ENCODE data around the gene UBE2D2. TPM values are rescaled to one million over a fixed set of nuclear protein-coding genes. Genes with fewer than 3 reads are reported as not detected.

UBE2D2 gene
- total RNA-seq, 4 donors from 2014 or later: 86.9 to 104 (median 91.5) TPM

DNA sequence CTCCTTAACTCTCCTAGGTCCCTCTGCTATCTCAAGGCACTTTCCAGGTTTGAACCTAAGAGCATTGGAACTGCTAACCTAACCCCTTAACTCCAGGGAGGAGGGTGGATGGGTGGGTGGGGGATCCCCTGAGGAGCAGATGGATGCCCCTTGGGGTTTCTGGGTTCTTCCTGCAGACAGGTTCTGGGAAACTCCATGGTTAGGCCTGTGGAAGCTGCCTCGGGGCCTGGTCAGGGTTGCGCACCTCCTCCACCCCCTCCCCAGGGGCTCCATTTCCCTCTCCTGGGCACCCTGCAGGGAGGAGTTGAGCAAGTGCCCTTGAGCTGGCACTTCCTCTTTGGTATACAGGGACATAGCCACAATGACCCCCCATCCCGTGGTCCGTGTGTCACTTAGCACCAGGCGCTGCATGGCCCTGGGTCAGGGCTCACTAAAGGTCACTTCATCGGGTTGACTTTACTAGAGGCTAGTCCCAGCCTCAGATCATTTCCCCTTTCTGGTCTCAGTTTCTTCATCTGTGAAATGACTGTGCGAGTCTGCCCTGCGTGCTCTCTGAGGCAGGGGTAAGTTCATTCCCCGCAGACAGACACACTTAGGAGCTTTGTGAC lies 103.1 kb downstream of the UBE2D2 start:
- no peak for DNase-seq (ENCODE audit: extremely low spot score)
- no peaks in the 10 kb centered on the region for H3K36me3 ChIP-seq
- intact Hi-C loops (cut with DNase I): no loop called here
- H3K27me3 ChIP-seq: peaks cover 0 to 5% (median 0%) of the 10 kb centered on the region in 4 donors
- 63% methylated on average over 6 of the region's 9 CpGs for WGBS
- H3K4me1 ChIP-seq: peaks cover 84 to 98% (median 93%) of the 10 kb centered on the region in 4 donors
- H3K27ac ChIP-seq (replicated peaks in 1 of 4): peak overlapping the region; percentile 91 to 95 (median 94)
- no peak for TF ChIP-seq EP300 (IDR thresholded peaks at IDR 0.05)
- TF ChIP-seq, protein P1, sequence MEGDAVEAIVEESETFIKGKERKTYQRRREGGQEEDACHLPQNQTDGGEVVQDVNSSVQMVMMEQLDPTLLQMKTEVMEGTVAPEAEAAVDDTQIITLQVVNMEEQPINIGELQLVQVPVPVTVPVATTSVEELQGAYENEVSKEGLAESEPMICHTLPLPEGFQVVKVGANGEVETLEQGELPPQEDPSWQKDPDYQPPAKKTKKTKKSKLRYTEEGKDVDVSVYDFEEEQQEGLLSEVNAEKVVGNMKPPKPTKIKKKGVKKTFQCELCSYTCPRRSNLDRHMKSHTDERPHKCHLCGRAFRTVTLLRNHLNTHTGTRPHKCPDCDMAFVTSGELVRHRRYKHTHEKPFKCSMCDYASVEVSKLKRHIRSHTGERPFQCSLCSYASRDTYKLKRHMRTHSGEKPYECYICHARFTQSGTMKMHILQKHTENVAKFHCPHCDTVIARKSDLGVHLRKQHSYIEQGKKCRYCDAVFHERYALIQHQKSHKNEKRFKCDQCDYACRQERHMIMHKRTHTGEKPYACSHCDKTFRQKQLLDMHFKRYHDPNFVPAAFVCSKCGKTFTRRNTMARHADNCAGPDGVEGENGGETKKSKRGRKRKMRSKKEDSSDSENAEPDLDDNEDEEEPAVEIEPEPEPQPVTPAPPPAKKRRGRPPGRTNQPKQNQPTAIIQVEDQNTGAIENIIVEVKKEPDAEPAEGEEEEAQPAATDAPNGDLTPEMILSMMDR (IDR thresholded peaks at IDR 0.05): no peak
- no peak for TF ChIP-seq POLR2A (IDR thresholded peaks at IDR 0.05; ENCODE audit: low read depth)
- no peak for TF ChIP-seq POLR2AphosphoS5 (IDR thresholded peaks at IDR 0.05)
- H3K4me3 ChIP-seq: no peak overlapping the region
- H3K9me3 ChIP-seq: no peaks in the 10 kb centered on the region

- Histone ChIP-seq H3K4me3 (no peak overlapping the region), H3K36me3 (no peaks in the 10 kb centered on the region), H3K27ac (replicated peaks in 1 of 4) (peak overlapping the region; percentile 91 to 95 (median 94)), H3K9me3 (no peaks in the 10 kb centered on the region), H3K27me3 (peaks cover 0 to 5% (median 0%) of the 10 kb centered on the region in 4 donors), H3K4me1 (peaks cover 84 to 98% (median 93%) of the 10 kb centered on the region in 4 donors)
- TF ChIP-seq EP300 (IDR thresholded peaks at IDR 0.05): no peak
- TF ChIP-seq POLR2AphosphoS5 (IDR thresholded peaks at IDR 0.05): no peak
- TF ChIP-seq, protein P1 (IDR thresholded peaks at IDR 0.05): no peak
- no peak for TF ChIP-seq POLR2A (IDR thresholded peaks at IDR 0.05; ENCODE audit: low read depth)
- no peak for DNase-seq (ENCODE audit: extremely low spot score)
- intact Hi-C loops (cut with DNase I): no loop called here
- WGBS: 81% methylated on average over 15 of the region's 15 CpGs
Measured at GRCh38 chr5:139664727-139665351, 103.7 kb downstream of the UBE2D2 start.

GRCh38 chr5:139665626-139666025 lies 104.5 kb downstream of the UBE2D2 start:
- 92% methylated on average over 11 of the region's 11 CpGs for WGBS
- TF ChIP-seq, protein P1 (IDR thresholded peaks at IDR 0.05): no peak
- TF ChIP-seq POLR2A (IDR thresholded peaks at IDR 0.05; ENCODE audit: low read depth): no peak
- no peak overlapping the region for H3K4me3 ChIP-seq
- no peak for DNase-seq (ENCODE audit: extremely low spot score)
- intact Hi-C loops (cut with DNase I): no loop called here
- peak overlapping the region; percentile 91 to 95 (median 94) for H3K27ac ChIP-seq (replicated peaks in 1 of 4)
- peaks cover 84 to 98% (median 93%) of the 10 kb centered on the region in 4 donors for H3K4me1 ChIP-seq
- no peaks in the 10 kb centered on the region for H3K36me3 ChIP-seq
- no peaks in the 10 kb centered on the region for H3K9me3 ChIP-seq
- peaks cover 0 to 5% (median 0%) of the 10 kb centered on the region in 4 donors for H3K27me3 ChIP-seq

GRCh38 chr5:139666551-139666950 lies 105.4 kb downstream of the UBE2D2 start:
- WGBS: 89% methylated on average over 7 of the region's 7 CpGs
- H3K4me1 ChIP-seq: peaks cover 84 to 98% (median 93%) of the 10 kb centered on the region in 4 donors
- H3K9me3 ChIP-seq: no peaks in the 10 kb centered on the region
- no peak for DNase-seq (ENCODE audit: extremely low spot score)
- intact Hi-C loops (cut with DNase I): no loop called here
- TF ChIP-seq, protein P1 (IDR thresholded peaks at IDR 0.05): no peak
- no peak for TF ChIP-seq POLR2A (IDR thresholded peaks at IDR 0.05; ENCODE audit: low read depth)
- TF ChIP-seq EP300 (IDR thresholded peaks at IDR 0.05): no peak
- TF ChIP-seq POLR2AphosphoS5 (IDR thresholded peaks at IDR 0.05): no peak
- no peaks in the 10 kb centered on the region for H3K36me3 ChIP-seq
- peak overlapping the region; percentile 91 to 95 (median 94) for H3K27ac ChIP-seq (replicated peaks in 1 of 4)
- H3K4me3 ChIP-seq: no peak overlapping the region
- H3K27me3 ChIP-seq: no peaks in the 10 kb centered on the region

Data from esophagus muscularis mucosa (tissue), 4 donors.